ENCODE measurements around the gene ZBTB7C.
A peak's percentile ranks its signal among the peaks of the same experiment; 100 is the strongest.

The ZBTB7C gene

GRCh38 chr18:48028696-48029095, 380.5 kb downstream of the ZBTB7C start:
- Mint-ChIP-seq H3K27me3 (ENCODE audit: low read depth) (no peaks in the 10 kb centered on the region), H3K27ac (peak overlapping the region in 2 of 3 experiments; percentile 66 to 76), H3K36me3 (ENCODE audit: low read depth) (peaks cover 3% of the 10 kb centered on the region), H3K4me3 (no peak overlapping the region), H3K4me1 (peaks cover 52% of the 10 kb centered on the region), H3K9me3 (no peaks in the 10 kb centered on the region)
- no peak for TF ChIP-seq CTCF (IDR thresholded peaks at IDR 0.05; ENCODE audit: unreplicated experiment in 3 of 3)

GRCh38 chr18:48028081-48028480, 381.1 kb downstream of the ZBTB7C start:
- Mint-ChIP-seq H3K27me3 (ENCODE audit: low read depth) (no peaks in the 10 kb centered on the region), H3K4me1 (peaks cover 57% of the 10 kb centered on the region), H3K4me3 (no peak overlapping the region), H3K27ac (peak overlapping the region; percentile 76 to 89 (median 84)), H3K36me3 (ENCODE audit: low read depth) (peaks cover 3% of the 10 kb centered on the region), H3K9me3 (no peaks in the 10 kb centered on the region)
- no peak for TF ChIP-seq CTCF (IDR thresholded peaks at IDR 0.05; ENCODE audit: unreplicated experiment in 3 of 3)

- H3K36me3 Mint-ChIP-seq (ENCODE audit: low read depth) = peaks cover 3% of the 10 kb centered on the region
- H3K4me3 Mint-ChIP-seq = peak overlapping the region in 2 of 3 experiments; percentile 7 to 23
- TF ChIP-seq CTCF (IDR thresholded peaks at IDR 0.05; ENCODE audit: unreplicated experiment in 3 of 3) = no peak
- no peaks in the 10 kb centered on the region for H3K9me3 Mint-ChIP-seq
- peaks cover 63% of the 10 kb centered on the region for H3K4me1 Mint-ChIP-seq
- peaks cover 2% of the 10 kb centered on the region for H3K27me3 Mint-ChIP-seq (ENCODE audit: low read depth)
- peak overlapping the region; percentile 76 to 89 (median 84) for H3K27ac Mint-ChIP-seq
These were observed 381.7 kb downstream of the ZBTB7C start for GRCh38 chr18:48027401-48027963.

- Mint-ChIP-seq H3K9me3 (no peaks in the 10 kb centered on the region), H3K4me3 (no peak overlapping the region), H3K27ac (peak overlapping the region in 2 of 3 experiments; percentile 76 to 84), H3K27me3 (ENCODE audit: low read depth) (peaks cover 7% of the 10 kb centered on the region), H3K4me1 (peaks cover 70% of the 10 kb centered on the region), H3K36me3 (ENCODE audit: low read depth) (peaks cover 3% of the 10 kb centered on the region)
- no peak for TF ChIP-seq CTCF (IDR thresholded peaks at IDR 0.05; ENCODE audit: unreplicated experiment in 3 of 3)
These were observed 383.0 kb downstream of the ZBTB7C start for GRCh38 chr18:48026216-48026615.

GRCh38 chr18:48024881-48025660, 384.1 kb downstream of the ZBTB7C start:
- Mint-ChIP-seq H3K9me3 (no peaks in the 10 kb centered on the region), H3K36me3 (ENCODE audit: low read depth) (peaks cover 3% of the 10 kb centered on the region), H3K4me3 (no peak overlapping the region), H3K4me1 (peaks cover 67% of the 10 kb centered on the region), H3K27ac (peak overlapping the region; percentile 33 to 76 (median 64)), H3K27me3 (ENCODE audit: low read depth) (peaks cover 8% of the 10 kb centered on the region)
- no peak for TF ChIP-seq CTCF (IDR thresholded peaks at IDR 0.05; ENCODE audit: unreplicated experiment in 3 of 3)

All from nephron (organoid).